A673 (cell line): ENCODE results near the gene C16orf86. TPM values are rescaled to one million over a fixed set of nuclear protein-coding genes. Genes with fewer than 3 reads are reported as not detected.

Experiments used
- BruUV-seq: library from RNA; stranded (reverse); fragments of 400-500 nt; replicated peaks from 2 replicates; lab custom pipeline; 2021; lab: Mats Ljungman, UMichigan
- CTCF ChIA-PET: fragments of 300-600 bp; sonication (Branson Sonifier 250); formaldehyde crosslinking; loops from one replicate; lab custom pipeline; 2022; ENCODE audit warnings: antibody characterized with exemption; lab: Charles Lee
- POLR2A ChIA-PET: fragments of 300-600 bp; sonication (Branson Sonifier 250); formaldehyde crosslinking; loops from one replicate; lab custom pipeline; 2022; ENCODE audit warnings: antibody characterized with exemption; ENCODE audit not compliant: low non-redundant PET; lab: Charles Lee
- DNase-seq: peaks from one replicate; pipeline ENCODE4 v3.0.0-alpha.2; 2015; ENCODE audit warnings: low spot score
- H3K27ac ChIP-seq: fragments of 200-600 bp; sonication (generic); 2 replicates; pipeline ENCODE4 v1.5.1; 2016; ENCODE audit warnings: mixed run types, low read depth, mild to moderate bottlenecking, mixed read lengths, antibody characterized with exemption, low read length; ENCODE audit not compliant: poor library complexity, severe bottlenecking
- H3K27me3 ChIP-seq: fragments of 200-600 bp; sonication (generic); replicated peaks from 2 replicates; pipeline ENCODE4 v1.6.1; 2017; ENCODE audit warnings: mixed run types, low read depth, mild to moderate bottlenecking, mixed read lengths, antibody characterized with exemption, low read length; ENCODE audit not compliant: insufficient read depth, poor library complexity
- H3K36me3 ChIP-seq: fragments of 200-600 bp; sonication (generic); 2 replicates; pipeline ENCODE4 v1.6.1; 2016; ENCODE audit warnings: mixed run types, mild to moderate bottlenecking, mixed read lengths, antibody characterized with exemption, low read length; ENCODE audit not compliant: insufficient read depth, poor library complexity, severe bottlenecking
- H3K4me1 ChIP-seq: fragments of 200-600 bp; sonication (generic); 2 replicates; pipeline ENCODE4 v1.6.1; 2017; ENCODE audit warnings: mixed run types, mild to moderate bottlenecking, mixed read lengths, antibody characterized with exemption, low read length; ENCODE audit not compliant: insufficient read depth, poor library complexity, severe bottlenecking
- H3K4me3 ChIP-seq: fragments of 200-600 bp; sonication (generic); 2 replicates; pipeline ENCODE4 v1.5.1; 2016; ENCODE audit warnings: low read depth, mixed run types, mild to moderate bottlenecking, mixed read lengths, low read length; ENCODE audit not compliant: poor library complexity, severe bottlenecking
- H3K9me3 ChIP-seq: fragments of 200-600 bp; sonication (generic); 2 replicates; pipeline ENCODE4 v1.6.1; 2016; ENCODE audit warnings: mixed run types, low read depth, mild to moderate bottlenecking, mixed read lengths, antibody characterized with exemption, low read length; ENCODE audit not compliant: poor library complexity, severe bottlenecking
- EZH2 ChIP-seq: fragments of 200-600 bp; sonication (generic); IDR thresholded peaks from 2 replicates; pipeline ENCODE4 v1.6.1; 2017; ENCODE audit warnings: borderline replicate concordance, low read depth, mild to moderate bottlenecking, mixed read lengths, antibody characterized with exemption, low read length; ENCODE audit not compliant: poor library complexity, severe bottlenecking
- intact Hi-C: fragments of 100-400 bp; cut with micrococcal nuclease; formaldehyde crosslinking; loops from one replicate; pipeline ENCODE4 v1.10.0; 2022; ENCODE audit not compliant: unreplicated experiment
- total RNA-seq: library from RNA; stranded (reverse); gene quantifications from 2 replicates; pipeline ENCODE4 v1.2.3, GENCODE V29; 2021
- TF ChIP-seq, protein P1 (sequence below): fragments of 300-800, 200-600 bp; sonication (generic); conservative IDR thresholded peaks from 2 replicates; pipeline ENCODE4 v1.5.1; 2017; ENCODE audit warnings: low read depth, mild to moderate bottlenecking, antibody characterized with exemption, low read length, moderate library complexity, mixed read lengths

Gene C16orf86
- total RNA-seq, 1 experiment from 2014 or later: not detected

DNA sequence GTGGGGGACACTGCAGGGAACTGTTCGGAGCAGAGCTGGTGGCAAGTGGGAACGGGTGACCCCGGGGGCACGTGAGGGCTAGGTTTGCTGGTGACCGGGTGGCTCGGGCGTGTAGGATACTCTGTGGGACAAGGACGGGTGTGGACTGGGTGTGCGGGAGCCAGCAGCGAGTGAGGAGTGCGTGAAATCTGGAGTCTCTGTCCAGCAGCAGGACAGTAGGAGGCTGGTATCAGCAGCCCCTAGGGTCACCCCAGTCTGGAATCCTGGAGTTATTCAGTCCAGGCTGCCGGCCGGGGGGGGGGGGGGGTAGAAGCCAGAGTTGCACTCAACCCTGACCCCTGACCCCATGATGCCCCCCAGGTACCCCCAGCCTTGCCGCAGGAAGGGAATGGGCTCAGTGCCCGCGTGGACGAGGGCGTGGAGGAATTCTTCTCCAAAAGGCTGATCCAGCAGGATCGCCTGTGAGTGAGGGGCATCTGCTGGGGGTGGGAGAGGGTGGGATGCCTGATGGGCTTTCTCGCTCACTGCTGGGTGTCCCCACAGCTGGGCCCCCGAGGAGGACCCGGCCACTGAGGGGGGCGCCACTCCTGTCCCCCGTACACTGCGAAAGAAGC, 12.7 kb upstream of the C16orf86 start:
- Histone ChIP-seq H3K4me3 (peak overlapping the region; percentile 64), H3K27ac (no peak overlapping the region), H3K27me3 (peaks cover 26% of the 10 kb centered on the region), H3K36me3 (peaks cover 6% of the 10 kb centered on the region), H3K4me1 (peaks cover 2% of the 10 kb centered on the region), H3K9me3 (no peaks in the 10 kb centered on the region)
- BruUV-seq: no TSS peak
- intact Hi-C loops: no loop called here
- TF ChIP-seq, protein P1, sequence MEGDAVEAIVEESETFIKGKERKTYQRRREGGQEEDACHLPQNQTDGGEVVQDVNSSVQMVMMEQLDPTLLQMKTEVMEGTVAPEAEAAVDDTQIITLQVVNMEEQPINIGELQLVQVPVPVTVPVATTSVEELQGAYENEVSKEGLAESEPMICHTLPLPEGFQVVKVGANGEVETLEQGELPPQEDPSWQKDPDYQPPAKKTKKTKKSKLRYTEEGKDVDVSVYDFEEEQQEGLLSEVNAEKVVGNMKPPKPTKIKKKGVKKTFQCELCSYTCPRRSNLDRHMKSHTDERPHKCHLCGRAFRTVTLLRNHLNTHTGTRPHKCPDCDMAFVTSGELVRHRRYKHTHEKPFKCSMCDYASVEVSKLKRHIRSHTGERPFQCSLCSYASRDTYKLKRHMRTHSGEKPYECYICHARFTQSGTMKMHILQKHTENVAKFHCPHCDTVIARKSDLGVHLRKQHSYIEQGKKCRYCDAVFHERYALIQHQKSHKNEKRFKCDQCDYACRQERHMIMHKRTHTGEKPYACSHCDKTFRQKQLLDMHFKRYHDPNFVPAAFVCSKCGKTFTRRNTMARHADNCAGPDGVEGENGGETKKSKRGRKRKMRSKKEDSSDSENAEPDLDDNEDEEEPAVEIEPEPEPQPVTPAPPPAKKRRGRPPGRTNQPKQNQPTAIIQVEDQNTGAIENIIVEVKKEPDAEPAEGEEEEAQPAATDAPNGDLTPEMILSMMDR: no peak
- TF ChIP-seq EZH2: no peak
- no peak for DNase-seq
- POLR2A ChIA-PET: no interaction called here
- CTCF ChIA-PET: no interaction called here

DNA sequence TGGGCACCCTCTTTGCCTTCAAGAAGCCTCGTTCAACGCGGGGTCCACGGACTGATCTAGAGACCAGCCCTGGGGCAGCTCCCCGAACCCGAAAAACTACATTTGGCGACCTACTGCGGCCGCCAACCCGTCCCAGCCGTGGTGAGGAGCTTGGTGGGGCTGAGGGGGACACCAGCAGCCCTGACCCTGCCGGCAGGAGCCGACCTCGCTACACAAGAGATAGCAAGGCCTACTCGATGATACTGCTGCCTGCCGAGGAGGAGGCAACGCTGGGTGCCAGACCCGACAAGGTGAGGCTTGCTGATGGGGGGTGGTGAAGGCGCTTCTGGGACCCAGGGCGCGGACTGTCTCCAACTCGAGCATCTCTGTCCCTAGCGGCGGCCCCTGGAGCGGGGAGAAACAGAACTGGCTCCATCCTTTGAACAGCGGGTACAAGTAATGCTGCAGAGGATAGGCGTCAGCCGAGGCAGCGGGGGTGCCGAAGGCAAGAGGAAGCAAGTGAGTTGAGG, 12.2 kb upstream of the C16orf86 start:
- peaks cover 6% of the 10 kb centered on the region for H3K36me3 ChIP-seq
- H3K27ac ChIP-seq: no peak overlapping the region
- CTCF ChIA-PET: no interaction called here
- peaks cover 20% of the 10 kb centered on the region for H3K27me3 ChIP-seq
- TF ChIP-seq EZH2: no peak
- TF ChIP-seq, protein P1: no peak
- H3K9me3 ChIP-seq: no peaks in the 10 kb centered on the region
- POLR2A ChIA-PET: no interaction called here
- no TSS peak for BruUV-seq
- H3K4me1 ChIP-seq: peaks cover 6% of the 10 kb centered on the region
- no peak for DNase-seq
- intact Hi-C loops: no loop called here
- H3K4me3 ChIP-seq: no peak overlapping the region

DNA sequence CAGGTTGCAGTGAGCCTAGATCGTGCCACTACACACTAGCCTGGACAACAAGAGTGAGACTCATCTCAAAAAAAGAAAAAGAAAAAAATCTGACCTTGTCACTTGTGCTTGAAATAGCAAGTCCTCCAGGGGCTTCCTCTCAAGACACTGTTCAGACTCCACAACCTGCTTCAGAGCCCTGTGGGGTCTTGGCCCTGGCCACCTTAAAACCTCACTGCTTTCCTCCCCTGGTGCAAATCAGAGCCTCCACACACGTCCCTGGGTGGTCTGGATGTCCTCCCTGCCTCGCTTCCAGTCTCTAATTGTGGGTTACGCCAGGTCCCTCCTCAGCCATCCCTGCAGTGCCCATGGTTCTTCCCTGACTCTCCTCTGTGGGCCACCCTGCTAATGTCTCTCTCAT, 11.3 kb upstream of the C16orf86 start:
- TF ChIP-seq, protein P1: no peak
- no peak for TF ChIP-seq EZH2
- no peak overlapping the region for H3K27ac ChIP-seq
- ChIA-PET POLR2A (no interaction called here), CTCF (no interaction called here)
- intact Hi-C loops: no loop called here
- H3K4me3 ChIP-seq: no peak overlapping the region
- BruUV-seq: no TSS peak
- no peaks in the 10 kb centered on the region for H3K9me3 ChIP-seq
- H3K27me3 ChIP-seq: peaks cover 11% of the 10 kb centered on the region
- H3K4me1 ChIP-seq: peaks cover 6% of the 10 kb centered on the region
- no peak for DNase-seq
- H3K36me3 ChIP-seq: peaks cover 6% of the 10 kb centered on the region
